ENCODE measurements around the gene POSTN. TPM values are rescaled to one million over a fixed set of nuclear protein-coding genes. Genes with fewer than 3 reads are reported as not detected.

The POSTN gene
- total and polyA plus RNA-seq, 2 of the 4 experiments (the other 2 are of a cell fraction) = 32.6 to 44.7 TPM

DNA sequence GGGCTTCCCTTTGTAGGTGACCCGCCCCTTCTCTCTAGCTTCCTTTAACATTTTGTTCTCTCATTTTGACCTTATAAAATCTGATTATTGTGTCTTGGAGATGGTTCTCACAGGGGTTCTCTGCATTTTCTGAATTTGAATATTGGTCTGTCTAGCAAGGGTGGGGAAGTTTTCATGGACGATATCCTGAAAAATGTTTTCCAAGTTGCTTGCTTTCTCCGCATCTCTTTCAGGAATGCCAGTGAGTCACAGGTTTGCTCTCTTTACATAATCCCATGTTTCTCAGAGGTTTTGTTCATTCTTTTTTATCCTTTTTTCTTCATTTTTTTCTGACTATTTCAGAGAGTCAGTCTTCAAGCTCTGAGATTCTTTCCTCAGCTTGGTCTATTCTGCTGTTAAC, 53.6 kb downstream of the POSTN start:
- Histone ChIP-seq H3K9ac (ENCODE audit: low read depth, low read length) (no peak overlapping the region), H3K4me3 (ENCODE audit: insufficient read depth, low read depth, low read length) (no peak overlapping the region), H3K18ac (ENCODE audit: low read depth, low read length) (no peak overlapping the region), H2AK9ac (replicated peaks; ENCODE audit: low read depth, low read length, poor library complexity) (no peak overlapping the region), H4K20me1 (ENCODE audit: insufficient read depth, low read length) (no peaks in the 10 kb centered on the region), H3K27ac (ENCODE audit: insufficient read depth, low read length) (no peak overlapping the region), H2BK15ac (ENCODE audit: low read depth, low read length) (no peak overlapping the region), H3K23ac (ENCODE audit: low read depth, low read length) (no peak overlapping the region), H3K36me3 (ENCODE audit: control insufficient read depth, insufficient read depth, low read length) (no peaks in the 10 kb centered on the region), H3K9me1 (ENCODE audit: insufficient read depth, low read length) (no peaks in the 10 kb centered on the region), H4K91ac (ENCODE audit: insufficient read depth, low read depth, low read length) (no peak overlapping the region), H3K14ac (replicated peaks; ENCODE audit: low read depth, low read length) (no peak overlapping the region), H3K9me3 (ENCODE audit: control insufficient read depth, insufficient read depth, low read length) (peaks cover 2% of the 10 kb centered on the region; the same call in 1 of the 2 replicates), H2BK20ac (ENCODE audit: low read depth, low read length) (no peak overlapping the region), H2AFZ (replicated peaks; ENCODE audit: low read length, poor library complexity) (no peak overlapping the region), H3K4ac (ENCODE audit: low read depth, low read length) (no peak overlapping the region), H2AK5ac (ENCODE audit: low read depth, low read length) (no peak overlapping the region), H2BK5ac (ENCODE audit: low read depth, low read length, poor library complexity, severe bottlenecking) (no peak overlapping the region), H4K5ac (ENCODE audit: low read depth, low read length) (no peak overlapping the region), H4K8ac (ENCODE audit: low read depth in 2 of 2, low read length in 2 of 2) (no peak overlapping the region), H3K56ac (ENCODE audit: extremely low read depth, insufficient read depth, low read length) (no peak overlapping the region), H3K4me2 (ENCODE audit: low read depth, low read length) (no peak overlapping the region), H3K79me1 (ENCODE audit: low read depth in 1 of 2, low read length in 2 of 2) (no peaks in the 10 kb centered on the region), H2BK120ac (ENCODE audit: low read depth, low read length) (no peak overlapping the region), H3K4me1 (ENCODE audit: control insufficient read depth, insufficient read depth, low read length) (peaks cover 2% of the 10 kb centered on the region; the same call in 1 of the 2 replicates), H3K27me3 (ENCODE audit: control insufficient read depth, insufficient read depth, low read length) (no peaks in the 10 kb centered on the region)
- in situ Hi-C loops (cut with MboI; ENCODE audit: low sequenced_read_pairs) = no loop called here
- ATAC-seq (ENCODE audit: low read depth) (no peak), DNase-seq (no peak)
- no CpG with 5 or more reads among the region's 3 CpGs for WGBS, 2 experiments (ENCODE audit: extremely low coverage in 2 of 2, insufficient read length in 1 of 2)
- dilution Hi-C loops (cut with HindIII; ENCODE audit: low sequenced_read_pairs, unreplicated experiment) = no loop called here
- intact Hi-C loops (cut with micrococcal nuclease) = no loop called here
- ChIA-PET CTCF (interaction anchor here (1.1 kb wide), 1 partner anchor 11 kb away, joined by 5 read pairs; no protein-coding TSS in a partner anchor), POLR2A (ENCODE audit: unreplicated experiment) (no interaction called here)
- BruUV-seq (replicated peaks) = no TSS peak
- TF ChIP-seq RFX5 (IDR thresholded peaks at IDR 0.05; ENCODE audit: low read depth, low read length) (no peak), CHD1 (IDR thresholded peaks at IDR 0.05; ENCODE audit: low read depth, low read length) (no peak), POLR2A (IDR thresholded peaks at IDR 0.05; ENCODE audit: low read depth, low read length) (no peak), CEBPB (IDR thresholded peaks at IDR 0.05; ENCODE audit: low read depth, low read length) (no peak), SMC3 (IDR thresholded peaks at IDR 0.05; ENCODE audit: low read depth, low read length) (no peak), NFE2L2 (IDR thresholded peaks at IDR 0.05; ENCODE audit: low read depth, low read length) (no peak)
- TF ChIP-seq, protein P1, sequence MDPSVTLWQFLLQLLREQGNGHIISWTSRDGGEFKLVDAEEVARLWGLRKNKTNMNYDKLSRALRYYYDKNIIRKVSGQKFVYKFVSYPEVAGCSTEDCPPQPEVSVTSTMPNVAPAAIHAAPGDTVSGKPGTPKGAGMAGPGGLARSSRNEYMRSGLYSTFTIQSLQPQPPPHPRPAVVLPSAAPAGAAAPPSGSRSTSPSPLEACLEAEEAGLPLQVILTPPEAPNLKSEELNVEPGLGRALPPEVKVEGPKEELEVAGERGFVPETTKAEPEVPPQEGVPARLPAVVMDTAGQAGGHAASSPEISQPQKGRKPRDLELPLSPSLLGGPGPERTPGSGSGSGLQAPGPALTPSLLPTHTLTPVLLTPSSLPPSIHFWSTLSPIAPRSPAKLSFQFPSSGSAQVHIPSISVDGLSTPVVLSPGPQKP (IDR thresholded peaks at IDR 0.05; ENCODE audit: borderline replicate concordance, low read depth, low read length) = no peak
